Measurements from ENCODE around the gene SIN3B. TPM values are rescaled to one million over a fixed set of nuclear protein-coding genes. Genes with fewer than 3 reads are reported as not detected.

The SIN3B gene
- total RNA-seq, 2 experiments from 2014 or later: 18.8 to 20.6 TPM

- no peaks in the 10 kb centered on the region for H3K27me3 Mint-ChIP-seq (ENCODE audit: low read depth)
- H3K4me1 Mint-ChIP-seq (ENCODE audit: low read depth): peaks cover 13% of the 10 kb centered on the region
- CTCF ChIA-PET: no interaction called here
- H3K36me3 Mint-ChIP-seq (ENCODE audit: low read depth): peaks cover 46% of the 10 kb centered on the region
- H3K4me3 Mint-ChIP-seq: no peak overlapping the region
- no peak overlapping the region for H3K27ac Mint-ChIP-seq
- no peak for DNase-seq
- H3K9me3 Mint-ChIP-seq: peaks cover 2% of the 10 kb centered on the region
- intact Hi-C loops (cut with micrococcal nuclease): no loop called here
Observed at GRCh38 chr19:16875584-16876555, 46.7 kb downstream of the SIN3B start.

GRCh38 chr19:16876904-16877361, 47.7 kb downstream of the SIN3B start:
- no peak for DNase-seq
- intact Hi-C loops (cut with micrococcal nuclease): no loop called here
- no peak overlapping the region for H3K4me3 Mint-ChIP-seq
- no peaks in the 10 kb centered on the region for H3K27me3 Mint-ChIP-seq (ENCODE audit: low read depth)
- CTCF ChIA-PET: no interaction called here
- no peak overlapping the region for H3K27ac Mint-ChIP-seq
- H3K9me3 Mint-ChIP-seq: peaks cover 9% of the 10 kb centered on the region
- peaks cover 13% of the 10 kb centered on the region for H3K4me1 Mint-ChIP-seq (ENCODE audit: low read depth)
- peaks cover 42% of the 10 kb centered on the region for H3K36me3 Mint-ChIP-seq (ENCODE audit: low read depth)

- no peak for DNase-seq
- Mint-ChIP-seq H3K27me3 (ENCODE audit: low read depth) (no peaks in the 10 kb centered on the region), H3K27ac (no peak overlapping the region), H3K4me3 (no peak overlapping the region), H3K9me3 (peaks cover 15% of the 10 kb centered on the region), H3K4me1 (ENCODE audit: low read depth) (peaks cover 13% of the 10 kb centered on the region), H3K36me3 (ENCODE audit: low read depth) (peaks cover 37% of the 10 kb centered on the region)
- intact Hi-C loops (cut with micrococcal nuclease): no loop called here
- CTCF ChIA-PET: no interaction called here
Observed at GRCh38 chr19:16877581-16877980, 48.4 kb downstream of the SIN3B start.

GRCh38 chr19:16878181-16878965, 49.2 kb downstream of the SIN3B start:
- H3K4me1 Mint-ChIP-seq (ENCODE audit: low read depth): peaks cover 13% of the 10 kb centered on the region
- peaks cover 40% of the 10 kb centered on the region for H3K36me3 Mint-ChIP-seq (ENCODE audit: low read depth)
- no peak for DNase-seq
- H3K9me3 Mint-ChIP-seq: peaks cover 20% of the 10 kb centered on the region
- intact Hi-C loops (cut with micrococcal nuclease): no loop called here
- CTCF ChIA-PET: no interaction called here
- no peak overlapping the region for H3K27ac Mint-ChIP-seq
- no peak overlapping the region for H3K4me3 Mint-ChIP-seq
- H3K27me3 Mint-ChIP-seq (ENCODE audit: low read depth): no peaks in the 10 kb centered on the region

GRCh38 chr19:16880884-16881554, 51.8 kb downstream of the SIN3B start:
- H3K36me3 Mint-ChIP-seq (ENCODE audit: low read depth): peaks cover 34% of the 10 kb centered on the region
- H3K4me1 Mint-ChIP-seq (ENCODE audit: low read depth): no peaks in the 10 kb centered on the region
- H3K27ac Mint-ChIP-seq: no peak overlapping the region
- no peak for DNase-seq
- H3K27me3 Mint-ChIP-seq (ENCODE audit: low read depth): no peaks in the 10 kb centered on the region
- CTCF ChIA-PET: no interaction called here
- no peak overlapping the region for H3K4me3 Mint-ChIP-seq
- peaks cover 20% of the 10 kb centered on the region for H3K9me3 Mint-ChIP-seq
- intact Hi-C loops (cut with micrococcal nuclease): no loop called here

GRCh38 chr19:16882146-16882545, 52.9 kb downstream of the SIN3B start:
- no peak for DNase-seq
- Mint-ChIP-seq H3K27me3 (ENCODE audit: low read depth) (no peaks in the 10 kb centered on the region), H3K36me3 (ENCODE audit: low read depth) (peaks cover 28% of the 10 kb centered on the region), H3K4me1 (ENCODE audit: low read depth) (no peaks in the 10 kb centered on the region), H3K9me3 (peaks cover 20% of the 10 kb centered on the region), H3K4me3 (no peak overlapping the region), H3K27ac (no peak overlapping the region)
- CTCF ChIA-PET: no interaction called here
- intact Hi-C loops (cut with micrococcal nuclease): no loop called here

GRCh38 chr19:16883522-16883921, 54.3 kb downstream of the SIN3B start:
- peaks cover 20% of the 10 kb centered on the region for H3K9me3 Mint-ChIP-seq
- CTCF ChIA-PET: no interaction called here
- peaks cover 1% of the 10 kb centered on the region for H3K4me1 Mint-ChIP-seq (ENCODE audit: low read depth)
- H3K36me3 Mint-ChIP-seq (ENCODE audit: low read depth): peaks cover 25% of the 10 kb centered on the region
- H3K27me3 Mint-ChIP-seq (ENCODE audit: low read depth): peaks cover 2% of the 10 kb centered on the region
- H3K27ac Mint-ChIP-seq: no peak overlapping the region
- H3K4me3 Mint-ChIP-seq: no peak overlapping the region
- no peak for DNase-seq
- intact Hi-C loops (cut with micrococcal nuclease): no loop called here

GRCh38 chr19:16885166-16885565, 56.0 kb downstream of the SIN3B start:
- Mint-ChIP-seq H3K27ac (no peak overlapping the region), H3K36me3 (ENCODE audit: low read depth) (peaks cover 10% of the 10 kb centered on the region), H3K4me1 (ENCODE audit: low read depth) (peaks cover 2% of the 10 kb centered on the region), H3K27me3 (ENCODE audit: low read depth) (peaks cover 3% of the 10 kb centered on the region), H3K4me3 (no peak overlapping the region), H3K9me3 (peaks cover 20% of the 10 kb centered on the region)
- intact Hi-C loops (cut with micrococcal nuclease): no loop called here
- no peak for DNase-seq
- CTCF ChIA-PET: interaction anchor here (0.6 kb wide), 1 partner anchor 30 kb away, joined by 3 read pairs; no protein-coding TSS in a partner anchor

GRCh38 chr19:16886305-16886880, 57.2 kb downstream of the SIN3B start:
- no peak overlapping the region for H3K4me3 Mint-ChIP-seq
- intact Hi-C loops (cut with micrococcal nuclease): no loop called here
- H3K4me1 Mint-ChIP-seq (ENCODE audit: low read depth): peaks cover 2% of the 10 kb centered on the region
- peaks cover 5% of the 10 kb centered on the region for H3K27me3 Mint-ChIP-seq (ENCODE audit: low read depth)
- CTCF ChIA-PET: interaction anchor here (0.7 kb wide), 1 partner anchor 58 kb away, joined by 3 read pairs; no protein-coding TSS in a partner anchor
- H3K36me3 Mint-ChIP-seq (ENCODE audit: low read depth): peaks cover 3% of the 10 kb centered on the region
- no peak overlapping the region for H3K27ac Mint-ChIP-seq
- no peak for DNase-seq
- H3K9me3 Mint-ChIP-seq: peaks cover 14% of the 10 kb centered on the region

GRCh38 chr19:16887353-16888265, 58.4 kb downstream of the SIN3B start:
- intact Hi-C loops (cut with micrococcal nuclease): no loop called here

GRCh38 chr19:16888629-16889365, 59.6 kb downstream of the SIN3B start, which contains the start of gene F2RL3:
TSS of gene F2RL3 (plus strand) at chr19:16888999. CDS start at chr19:16889190, 191 bp downstream.
- Mint-ChIP-seq H3K27ac (no peak within 1 kb of the TSS), H3K9me3 (no peaks in the 10 kb centered on the region), H3K27me3 (ENCODE audit: low read depth) (peaks cover 14% of the 10 kb centered on the region), H3K4me1 (ENCODE audit: low read depth) (peaks cover 5% of the 10 kb centered on the region), H3K36me3 (ENCODE audit: low read depth) (no peaks in the 10 kb centered on the region), H3K4me3 (no peak within 1 kb of the TSS)
- intact Hi-C loops (cut with micrococcal nuclease): no loop called here
- CTCF ChIA-PET: no interaction called here
- no peak for DNase-seq

More at GRCh38 chr19:16887353-16888265, 58.4 kb downstream of the SIN3B start:
- no peak overlapping the region for H3K27ac Mint-ChIP-seq
- peaks cover 8% of the 10 kb centered on the region for H3K27me3 Mint-ChIP-seq (ENCODE audit: low read depth)
- DNase-seq: no peak
- H3K36me3 Mint-ChIP-seq (ENCODE audit: low read depth): peaks cover 3% of the 10 kb centered on the region
- peaks cover 2% of the 10 kb centered on the region for H3K4me1 Mint-ChIP-seq (ENCODE audit: low read depth)
- CTCF ChIA-PET: no interaction called here
- H3K4me3 Mint-ChIP-seq: no peak overlapping the region
- peaks cover 4% of the 10 kb centered on the region for H3K9me3 Mint-ChIP-seq

All from activated naive CD4-positive, alpha-beta T cell treated with anti-CD3 and anti-CD28 coated beads for 36 hours (primary cell).